ENCODE results near the gene GALNT6.
A peak's percentile ranks its signal among the peaks of the same experiment; 100 is the strongest.

The GALNT6 gene

DNA sequence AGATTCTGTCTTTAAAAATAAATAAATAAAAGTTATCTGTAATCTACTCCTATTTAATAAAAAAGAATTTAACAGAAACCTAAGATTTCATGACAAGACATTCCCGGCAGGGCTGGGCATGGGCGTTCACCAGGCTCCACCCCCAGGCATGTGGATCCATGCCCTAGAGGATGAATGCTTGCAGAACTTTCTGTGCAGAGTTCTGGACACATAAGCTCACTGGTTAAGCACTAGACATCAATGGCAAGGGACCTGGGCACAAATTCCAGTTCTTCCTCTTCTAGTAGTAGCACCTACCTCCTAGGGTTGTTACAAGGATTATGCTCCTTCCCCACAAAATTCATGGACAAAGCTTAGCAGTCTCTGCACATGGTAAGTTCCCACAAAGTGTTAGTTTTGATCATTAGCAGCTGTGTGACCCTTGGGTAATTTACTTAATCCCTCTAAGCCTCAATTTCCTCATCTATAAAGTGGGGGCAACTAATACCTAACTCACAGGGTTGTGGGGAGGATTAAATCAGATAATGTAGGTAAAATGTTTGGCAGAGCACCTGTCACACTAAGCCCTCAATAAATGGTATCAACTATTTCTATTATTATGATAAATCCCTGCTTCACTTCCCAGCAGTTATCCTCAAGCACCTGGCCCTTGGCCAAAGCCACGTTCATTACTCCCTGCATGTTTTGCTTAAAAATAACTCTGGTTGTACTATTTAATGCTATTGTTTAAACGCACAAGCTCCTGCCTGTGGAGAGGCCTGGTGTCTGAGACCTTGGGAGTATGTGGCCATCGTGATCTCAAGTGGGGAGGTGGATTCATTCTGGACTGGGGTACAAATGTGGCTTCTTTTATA, 9.8 kb downstream of the GALNT6 start:
- no peak for DNase-seq

DNA sequence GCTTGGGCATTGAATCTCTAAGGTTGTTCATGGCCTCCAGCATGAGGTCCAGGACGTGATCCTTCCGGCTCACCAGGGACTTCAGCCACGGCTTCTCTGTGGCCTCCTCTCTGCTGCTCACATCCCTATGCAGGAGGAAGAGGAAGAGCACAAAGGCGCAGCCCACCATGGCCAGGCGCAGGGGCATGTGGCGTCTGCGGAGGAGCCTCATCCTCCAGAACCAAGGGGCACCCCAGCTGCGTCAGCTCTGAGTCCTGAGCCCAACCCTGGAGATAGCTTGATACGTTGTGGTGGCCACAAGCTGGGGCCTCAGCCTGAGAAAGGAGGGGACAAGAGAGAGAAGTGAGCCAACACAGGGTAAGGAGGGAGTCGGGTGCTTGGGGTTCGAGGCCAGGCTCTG, 11.6 kb downstream of the GALNT6 start:
- no peak for DNase-seq

DNA sequence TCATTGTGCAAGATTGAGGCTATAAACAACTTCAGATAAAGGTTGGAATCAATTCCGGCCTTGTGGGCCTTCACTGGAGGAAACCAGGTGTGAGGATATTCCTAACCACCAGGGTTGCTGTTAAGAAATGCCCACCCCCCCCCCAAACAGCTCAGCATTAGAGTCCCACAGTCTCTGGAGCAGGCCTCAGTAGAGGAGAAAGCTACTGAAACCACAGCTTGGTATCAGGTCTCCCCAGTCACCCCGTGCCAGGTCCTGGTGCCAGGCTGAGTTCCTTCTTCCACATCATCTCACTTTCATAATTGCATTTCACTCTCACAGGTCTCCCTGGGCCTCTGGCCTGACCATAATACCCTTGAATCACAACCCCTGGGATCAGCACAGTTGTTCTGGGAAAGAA, 12.5 kb downstream of the GALNT6 start:
- DNase-seq, result peak; percentile 56

DNA sequence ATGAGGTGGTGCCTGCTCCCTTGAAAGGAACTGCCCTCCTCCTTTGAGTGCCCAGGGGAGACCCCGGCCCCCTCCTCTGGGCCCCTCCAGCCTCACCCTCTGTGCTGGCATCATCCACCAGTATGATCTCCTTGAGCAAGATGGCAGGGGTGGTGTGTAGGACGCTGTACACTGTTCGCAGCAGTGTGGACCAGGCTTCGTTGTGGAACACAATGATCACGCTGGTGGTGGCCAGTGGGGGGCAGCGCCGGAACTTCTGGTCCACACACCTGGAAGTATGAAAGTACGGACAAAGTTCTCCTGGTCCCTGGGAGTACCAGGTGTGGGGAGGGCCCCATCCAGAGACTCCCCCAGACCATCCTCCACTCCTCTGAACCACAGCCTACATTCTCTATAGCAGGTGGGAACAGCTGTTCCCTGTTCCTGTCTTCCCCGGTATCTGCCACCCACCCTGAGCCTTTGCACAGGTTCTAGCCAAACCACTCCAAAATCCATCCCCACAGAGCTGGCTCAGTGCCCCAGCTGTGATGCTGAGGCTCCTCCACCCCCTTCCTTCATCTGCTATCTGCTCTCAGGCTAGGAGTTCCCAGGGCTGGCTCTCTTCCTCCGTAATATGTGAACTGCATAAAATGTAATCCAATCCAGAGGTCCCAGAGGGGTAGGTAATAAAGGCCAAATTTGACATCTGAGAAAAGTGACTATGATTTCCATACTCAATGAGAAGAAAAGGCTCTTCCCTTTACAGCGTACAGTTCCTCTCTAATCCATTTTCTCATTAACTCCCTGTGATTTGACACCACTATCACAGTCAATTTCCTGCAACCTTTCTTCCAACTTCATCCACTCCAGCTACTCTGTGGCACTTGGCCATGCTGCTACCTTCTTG, 13.9 kb downstream of the GALNT6 start:
- DNase-seq, result no peak

DNA sequence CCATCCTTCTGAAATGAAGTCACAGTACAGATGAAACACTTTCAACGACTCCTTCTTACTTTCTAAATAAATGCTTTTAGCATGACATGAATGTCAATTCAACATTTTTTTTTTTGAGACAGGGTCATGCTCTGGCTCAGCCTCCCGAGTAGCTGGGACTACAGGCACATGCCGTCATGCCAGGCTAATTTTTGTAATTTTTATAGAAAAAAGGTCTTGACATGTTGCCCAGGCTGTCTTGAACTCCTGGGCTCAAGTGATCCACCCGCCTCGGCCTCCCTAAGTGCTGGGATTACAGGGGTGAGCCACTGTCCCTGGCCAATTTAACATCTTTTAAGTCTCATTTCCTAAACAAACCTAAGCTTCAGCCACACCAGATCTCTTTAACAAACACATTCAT, 16.4 kb downstream of the GALNT6 start:
- DNase-seq, result no peak

DNA sequence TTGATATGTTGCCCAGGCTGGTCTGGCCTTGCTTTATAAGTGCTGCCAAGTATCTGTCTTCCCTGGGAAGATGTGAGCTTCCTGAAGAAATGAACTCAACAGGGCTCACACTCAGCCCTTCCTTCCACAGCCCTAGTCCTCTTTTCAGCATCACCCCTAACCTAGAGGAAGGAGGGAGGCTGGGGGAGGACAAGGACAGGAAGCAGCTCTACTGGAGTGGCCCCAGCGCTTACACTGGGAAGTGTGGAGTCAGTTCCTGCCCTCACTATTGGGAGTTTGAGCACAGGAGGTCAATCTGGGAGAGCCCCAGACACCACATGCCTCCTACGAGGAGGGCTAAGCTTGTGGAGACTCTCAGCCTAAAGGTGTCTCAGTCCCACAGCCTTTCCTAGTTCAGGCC, 16.8 kb downstream of the GALNT6 start:
- no peak for DNase-seq

DNA sequence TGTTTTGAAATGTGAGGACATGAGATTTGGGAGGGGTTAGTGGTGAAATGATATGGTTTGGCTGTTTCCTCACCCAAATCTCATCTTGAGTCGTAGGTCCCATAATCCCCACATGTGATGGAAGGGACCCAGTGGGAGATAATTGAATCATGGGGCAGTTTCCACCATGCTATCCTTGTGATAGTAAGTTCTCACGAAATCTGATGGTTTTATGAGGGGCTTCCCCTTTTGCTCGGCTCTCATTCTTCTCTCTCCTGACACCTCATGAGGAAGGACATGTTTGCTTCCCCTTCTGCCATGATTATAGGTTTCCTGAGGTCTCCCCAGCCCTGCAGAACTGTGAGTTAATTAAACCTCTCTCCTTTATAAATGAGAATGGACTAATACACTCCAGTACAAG, 18.0 kb downstream of the GALNT6 start:
- peak; percentile 34 for DNase-seq

DNA sequence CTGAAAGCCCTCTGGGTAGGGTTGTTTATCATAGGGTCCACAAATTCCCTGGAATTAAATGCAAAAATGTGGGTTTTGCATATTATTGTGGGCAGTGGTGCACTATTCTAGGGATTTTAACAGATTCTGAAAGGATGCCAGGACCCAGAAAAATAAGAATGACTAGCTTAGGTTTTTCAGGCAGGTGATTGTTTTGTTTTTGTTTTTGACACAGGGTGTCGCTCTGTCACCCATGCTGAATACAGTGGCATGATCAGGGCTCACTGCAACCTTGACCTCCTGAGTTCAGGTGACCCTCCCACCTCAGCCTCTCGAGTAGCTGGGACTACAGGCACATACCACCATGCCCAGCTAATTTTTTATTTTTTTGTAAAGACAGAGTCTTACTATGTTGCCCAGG, 19.2 kb downstream of the GALNT6 start:
- no peak for DNase-seq

DNA sequence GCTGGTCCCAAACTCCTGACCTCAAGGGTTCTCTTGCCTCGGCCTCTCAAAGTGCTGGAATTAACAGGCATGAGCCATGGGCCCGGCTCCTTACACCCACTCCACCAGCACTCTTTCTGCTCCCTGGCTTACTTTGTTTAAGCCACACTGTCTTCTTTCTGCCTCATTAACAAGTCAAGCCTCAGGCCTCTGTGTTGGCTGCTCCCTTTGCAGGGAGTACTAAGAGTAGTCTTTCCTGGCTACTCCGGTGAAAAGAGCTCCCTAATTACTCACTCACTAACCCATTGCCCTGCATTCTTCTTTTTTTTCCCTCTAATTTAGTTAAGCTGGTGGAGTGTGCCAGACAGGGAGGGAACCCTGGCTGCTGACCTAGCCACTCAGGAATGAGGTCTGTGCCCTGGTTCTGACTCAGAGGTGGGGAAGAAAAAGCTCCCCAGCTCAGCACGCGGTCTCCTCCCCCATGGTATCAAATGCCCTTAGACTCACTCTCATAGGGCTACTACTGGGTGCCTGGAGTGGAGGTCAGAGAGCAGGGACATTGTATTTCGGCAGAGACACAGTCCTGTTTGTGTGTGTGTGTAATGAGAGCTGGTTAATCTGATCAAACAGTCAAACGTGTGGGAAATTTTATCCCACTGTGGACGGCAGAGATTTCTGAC, 19.8 kb downstream of the GALNT6 start:
- DNase-seq, result no peak

DNA sequence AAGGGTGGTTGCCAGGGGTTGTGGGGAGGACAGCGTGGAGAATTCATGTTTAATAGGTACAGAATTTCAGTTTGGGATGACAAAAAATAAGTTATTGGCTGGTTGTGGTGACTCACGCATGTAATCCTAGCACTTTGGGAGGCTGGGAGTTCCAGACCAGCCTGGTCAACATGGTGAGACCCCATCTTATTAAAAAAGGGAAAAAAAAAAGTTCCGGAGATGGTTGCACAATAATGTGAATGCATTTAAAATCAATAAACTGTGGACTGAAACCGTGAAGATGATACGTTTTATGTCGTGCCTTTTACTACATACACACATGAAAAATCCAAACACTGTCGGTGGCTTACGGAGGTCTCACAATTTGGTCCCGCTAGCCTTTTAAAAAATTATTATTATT, 20.5 kb downstream of the GALNT6 start:
- DNase-seq, result no peak

DNA sequence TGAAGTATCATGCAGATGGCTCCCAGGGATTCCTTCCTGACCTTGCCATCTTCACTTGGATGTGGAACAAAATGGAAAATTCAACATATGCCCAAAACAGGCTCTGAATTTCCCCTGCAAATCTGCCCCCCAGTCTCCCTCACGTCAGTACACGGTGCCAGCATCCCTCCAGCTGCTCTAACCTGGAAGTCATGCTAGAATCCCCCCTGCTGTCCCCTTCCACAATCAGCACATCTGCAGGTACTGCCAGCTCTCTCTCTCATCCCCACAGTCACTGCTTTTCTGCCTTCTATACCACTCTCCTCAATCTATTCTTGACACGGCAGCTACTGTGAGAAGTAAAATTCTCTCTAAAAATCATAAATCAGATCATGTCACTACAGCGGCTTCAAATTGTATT, 21.6 kb downstream of the GALNT6 start:
- no peak for DNase-seq

DNA sequence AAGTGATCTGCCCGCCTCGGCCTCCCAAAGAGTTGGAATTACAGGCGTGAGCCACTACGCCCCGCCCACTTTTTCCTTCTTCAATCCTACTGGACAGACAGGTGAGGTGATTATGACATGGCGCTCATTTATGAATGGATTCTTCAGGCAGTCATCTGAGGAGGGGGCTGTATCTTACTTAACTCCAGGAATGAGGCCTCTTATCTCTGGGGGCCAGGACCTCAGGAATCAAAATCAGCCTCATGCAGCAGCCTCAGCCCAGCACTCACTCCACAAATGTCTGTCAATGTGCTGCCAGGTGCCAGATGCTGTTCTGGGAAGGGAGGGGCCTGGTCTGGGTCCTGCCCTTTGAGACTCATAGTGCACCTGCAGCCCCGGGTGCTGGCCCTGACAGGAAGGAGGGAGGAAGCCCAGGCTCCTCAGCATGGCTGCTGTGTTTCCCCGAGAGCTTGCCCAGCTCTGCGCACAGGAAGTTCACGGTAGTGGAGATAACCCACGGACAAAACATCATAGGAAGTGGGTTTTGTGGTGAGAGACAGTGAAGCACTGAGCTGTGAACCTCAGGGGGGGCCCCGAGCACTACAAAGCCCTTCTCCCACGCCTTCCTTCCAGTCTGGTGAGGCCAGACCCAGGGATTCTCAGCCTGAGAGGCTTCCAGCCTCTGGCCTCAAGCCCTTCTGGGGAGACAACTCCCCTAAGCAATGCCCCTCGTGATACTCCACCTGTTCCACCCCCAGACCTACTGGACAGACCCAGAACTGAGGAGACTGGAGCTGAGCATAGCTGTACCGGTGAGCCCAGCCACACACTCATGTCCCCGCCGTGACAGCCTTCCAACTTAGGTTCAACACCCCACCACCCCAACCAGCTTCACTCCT, 22.3 kb downstream of the GALNT6 start:
- DNase-seq, result peak; percentile 90

DNA sequence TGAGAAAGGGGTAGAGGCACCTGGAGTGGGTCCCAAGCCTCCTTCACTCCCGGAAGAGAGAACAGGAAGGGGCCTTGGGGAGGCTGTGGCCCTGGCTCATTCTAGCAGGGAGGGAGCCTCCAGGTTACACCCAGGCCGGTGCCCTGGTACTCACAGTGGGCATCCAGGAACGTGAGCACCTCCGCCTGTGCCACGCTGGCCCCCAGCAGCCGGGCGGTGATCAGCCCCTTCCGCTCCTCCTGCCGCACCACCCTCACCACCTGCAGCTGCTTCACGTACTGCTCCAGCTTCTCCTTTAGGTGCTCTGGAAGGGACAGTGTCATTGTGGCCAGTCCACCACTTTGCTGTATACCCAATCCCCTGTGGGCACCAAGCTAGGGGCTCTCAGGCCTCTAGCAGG, 25.9 kb downstream of the GALNT6 start:
- no peak for DNase-seq

DNA sequence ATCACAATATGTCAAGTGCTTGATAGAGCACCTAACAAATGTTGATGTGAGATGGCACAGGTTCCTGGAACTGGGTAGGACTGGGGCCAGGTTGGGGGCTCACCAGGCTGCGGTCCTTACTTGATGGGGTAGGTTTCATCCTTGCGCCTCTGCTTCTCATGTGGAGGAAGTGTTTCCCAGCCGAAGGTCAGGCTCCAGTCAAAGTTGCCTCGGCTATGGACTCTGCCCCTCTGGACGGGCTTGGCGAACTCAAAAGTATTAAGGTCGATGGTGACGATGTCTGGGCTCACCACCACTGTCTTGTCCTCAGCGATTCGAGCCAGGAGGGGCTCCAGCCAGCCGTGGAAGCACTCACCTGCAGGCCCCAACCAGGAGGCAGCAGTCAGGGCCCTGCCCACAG, 27.2 kb downstream of the GALNT6 start:
- DNase-seq, result no peak

DNA sequence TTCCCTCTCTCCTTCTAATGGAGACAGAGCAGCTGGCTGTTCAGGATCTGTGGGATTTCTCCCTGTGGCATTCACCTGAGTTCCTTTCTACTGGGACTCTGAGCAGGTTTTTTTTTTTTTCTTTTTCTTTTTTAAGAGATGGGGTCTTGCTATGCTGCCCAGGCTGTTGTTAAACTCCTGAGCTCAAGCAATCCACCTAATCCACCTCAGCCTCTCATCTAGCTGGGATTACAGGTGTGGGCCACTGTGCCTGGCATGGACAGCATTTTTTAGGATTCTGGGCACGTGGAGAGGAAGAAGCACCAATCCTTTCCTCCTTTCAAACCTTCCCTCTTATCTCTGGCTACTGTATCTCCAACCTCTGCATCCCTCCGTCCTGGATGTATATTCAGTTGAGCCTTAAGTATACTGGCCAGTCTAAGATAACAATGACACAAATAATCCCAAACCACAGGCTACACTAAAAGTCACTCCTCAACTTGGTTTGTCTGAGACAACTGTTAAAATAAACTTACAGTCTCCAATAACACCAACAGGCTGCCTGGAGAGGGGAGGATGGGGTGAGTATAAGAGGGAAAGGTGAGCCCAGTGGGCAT, 28.4 kb downstream of the GALNT6 start:
- peak; percentile 77 for DNase-seq

DNA sequence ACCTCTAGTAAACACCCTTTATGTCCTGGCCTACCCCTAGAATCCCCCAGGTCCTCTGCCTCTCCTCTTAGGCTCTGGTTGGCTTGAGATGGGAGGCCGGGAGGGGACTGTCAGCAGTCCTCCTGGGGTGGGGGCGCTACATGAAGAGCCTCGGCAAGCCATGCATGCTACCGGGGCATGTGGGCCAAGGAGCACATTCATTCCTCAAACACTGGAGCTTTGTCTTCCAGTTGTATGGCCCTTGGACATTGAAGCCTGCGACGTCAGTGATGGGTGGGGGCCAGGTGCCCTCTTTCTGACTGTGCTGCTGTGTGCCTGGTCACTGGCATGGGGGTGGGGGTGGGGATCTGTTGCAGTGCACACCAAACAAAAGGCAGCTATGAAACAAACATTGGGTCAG, 28.9 kb downstream of the GALNT6 start:
- no peak for DNase-seq

DNA sequence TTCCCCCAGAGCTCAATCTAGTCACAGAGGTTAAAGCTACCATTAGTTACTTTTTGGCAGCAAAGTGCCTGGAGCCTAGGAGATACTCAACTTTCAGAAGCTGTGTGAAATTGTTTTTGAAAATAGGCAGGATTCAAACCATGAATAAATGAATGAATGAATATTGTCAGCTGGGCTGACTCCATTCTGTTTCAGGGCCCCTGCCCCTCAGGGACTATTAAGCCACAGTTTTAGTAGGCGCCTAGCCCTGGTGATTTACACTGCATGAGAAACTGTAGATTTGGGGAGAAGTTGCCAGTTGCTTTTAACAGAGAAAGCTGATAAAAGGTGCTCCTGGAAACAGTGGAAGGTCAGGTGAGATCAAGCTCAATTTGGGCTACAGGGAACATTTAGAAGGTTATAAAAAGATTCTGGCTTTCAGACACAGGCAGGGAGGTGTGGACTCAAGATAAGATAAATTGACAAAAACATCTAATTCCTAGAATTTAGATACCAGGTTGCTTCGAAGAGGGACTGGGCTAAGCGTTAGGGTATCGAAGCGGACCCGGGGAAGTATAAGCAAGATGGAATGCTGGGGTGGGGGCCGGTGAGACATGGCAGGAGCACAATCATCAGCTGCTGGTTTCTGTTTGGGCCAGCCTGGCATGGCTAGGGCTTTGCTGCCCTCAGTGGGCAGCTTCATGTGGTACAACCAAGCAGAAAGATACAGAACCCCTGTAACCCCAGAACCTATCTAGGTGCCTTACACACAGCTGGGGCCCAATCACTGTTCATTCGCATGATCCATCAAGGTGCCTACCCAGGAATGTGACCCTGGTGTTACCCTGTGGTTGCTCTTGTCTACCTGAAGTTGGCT, 29.8 kb downstream of the GALNT6 start:
- DNase-seq, result peak; percentile 27

DNA sequence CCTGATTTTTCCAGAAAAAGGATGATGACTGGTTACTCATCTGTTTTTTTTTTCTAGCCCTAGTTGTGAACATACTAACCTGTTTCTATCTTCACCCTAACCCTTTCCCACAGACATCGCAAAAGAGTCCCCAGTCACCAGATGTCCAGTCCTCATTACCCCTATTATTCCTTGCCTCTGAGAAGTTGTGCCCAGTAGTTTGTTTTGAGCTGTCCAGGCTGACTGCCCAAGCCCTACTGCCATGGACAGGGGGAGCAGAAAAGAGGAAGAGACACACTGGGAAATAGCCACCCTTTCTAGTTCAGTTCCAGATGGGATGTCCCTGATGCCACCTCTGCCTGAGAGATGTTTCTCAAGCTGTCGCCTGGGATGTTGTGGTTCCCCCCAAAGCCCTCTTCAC, 30.9 kb downstream of the GALNT6 start:
- DNase-seq, result no peak

DNA sequence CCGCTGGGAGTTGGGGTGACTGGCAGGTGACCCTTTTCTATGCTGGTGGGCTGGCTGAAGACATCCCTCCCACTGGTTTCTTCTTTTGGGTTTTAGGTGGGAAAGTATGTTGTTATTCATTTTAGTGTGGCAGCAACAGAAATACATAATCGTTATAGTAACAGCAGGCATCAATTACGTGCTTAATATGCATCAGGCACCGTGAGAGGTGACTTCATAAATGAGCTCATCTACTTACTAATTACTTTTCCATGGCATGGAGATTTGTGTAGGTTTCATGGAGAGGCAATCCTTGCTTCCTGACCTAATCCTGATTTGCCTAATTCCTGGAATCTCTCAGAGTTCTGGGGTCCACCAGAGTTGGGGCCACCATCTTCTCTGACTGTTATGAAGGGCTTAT, 31.4 kb downstream of the GALNT6 start:
- no peak for DNase-seq

DNA sequence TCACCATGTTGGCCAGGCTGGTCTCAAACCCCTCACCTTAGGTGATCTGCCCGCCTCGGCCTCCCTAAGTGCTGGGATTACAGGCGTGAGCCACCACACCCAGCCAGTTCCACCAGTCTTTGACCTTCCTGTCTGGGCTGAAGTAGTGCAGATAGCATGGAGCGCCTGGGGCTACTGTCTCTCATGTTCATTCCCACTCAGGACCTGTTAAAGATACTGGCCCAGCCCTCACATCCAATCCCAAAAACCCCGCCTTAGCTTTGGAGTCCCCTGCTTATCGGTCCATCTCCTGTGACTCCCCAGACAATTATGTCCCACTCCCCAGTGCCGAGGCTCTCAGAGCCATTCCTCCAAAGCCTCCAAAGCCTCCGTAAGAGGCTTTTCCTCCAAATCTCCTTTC, 32.7 kb downstream of the GALNT6 start:
- no peak for DNase-seq

DNA sequence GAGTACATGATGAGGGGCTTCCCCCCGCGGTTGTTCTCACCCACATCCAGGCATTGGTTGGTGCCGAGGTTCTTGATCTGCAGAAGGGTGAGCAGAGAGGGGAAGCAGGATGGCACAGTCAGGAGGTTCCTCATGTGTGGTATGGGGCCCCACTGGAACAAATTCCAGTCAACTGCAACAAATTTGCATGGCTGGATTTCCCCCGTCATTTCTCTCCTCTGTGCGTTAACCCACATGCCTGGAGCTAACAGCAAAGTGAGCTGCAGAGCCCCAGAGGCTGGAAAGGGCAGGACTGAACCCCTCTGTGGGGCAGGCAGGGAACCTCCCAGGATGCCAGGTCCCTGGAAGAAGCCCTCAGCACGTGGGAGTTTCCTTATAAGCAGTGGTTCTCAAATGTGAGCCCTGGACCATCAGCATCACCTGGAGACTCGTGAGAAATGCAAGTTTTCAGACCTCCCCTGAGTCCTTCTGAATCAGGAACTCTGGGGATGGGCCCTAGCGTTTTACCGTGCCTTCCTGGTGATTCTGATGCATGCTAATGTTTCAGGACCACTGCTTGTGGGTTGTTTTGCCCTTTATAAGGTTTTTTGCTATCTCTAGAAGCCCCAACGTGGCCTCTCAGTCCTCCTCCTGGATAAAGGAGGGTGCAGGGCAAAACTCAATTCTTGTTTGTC, 33.7 kb downstream of the GALNT6 start:
- no peak for DNase-seq
